Parathyroid adenoma (tissue), 2 donors: ENCODE data around the gene RGS1.

Source experiments
- H2AFZ ChIP-seq: fragments of 300-600 bp; sonication (generic); one replicate; pipeline ENCODE4 v1.7.0; 2017; ENCODE audit warnings: antibody characterized with exemption, mild to moderate bottlenecking
- H3K27ac ChIP-seq: fragments of 300-600 bp; sonication (generic); one replicate; pipeline ENCODE4 v1.7.0; 2017
- H3K27me3 ChIP-seq: fragments of 300-600 bp; sonication (generic); one replicate; pipeline ENCODE4 v1.7.0; 2017; ENCODE audit warnings: low read length; ENCODE audit not compliant: control insufficient read depth, insufficient read depth
- H3K36me3 ChIP-seq: fragments of 300-600 bp; sonication (generic); one replicate; pipeline ENCODE4 v1.7.0; 2017; ENCODE audit warnings: low read length; ENCODE audit not compliant: control insufficient read depth, insufficient read depth
- H3K4me1 ChIP-seq: fragments of 300-600 bp; sonication (generic); one replicate; pipeline ENCODE4 v1.7.0; 2017; ENCODE audit warnings: control low read depth
- H3K4me2 ChIP-seq: fragments of 300-600 bp; sonication (generic); one replicate; pipeline ENCODE4 v1.7.0; 2017; ENCODE audit warnings: low read length
- H3K4me3 ChIP-seq: fragments of 300-600 bp; sonication (generic); one replicate; pipeline ENCODE4 v1.7.0; 2017; ENCODE audit warnings: low read depth, low read length
- H3K79me2 ChIP-seq: fragments of 300-600 bp; sonication (generic); one replicate; pipeline ENCODE4 v1.7.0; 2017; ENCODE audit warnings: control low read depth
- H3K9ac ChIP-seq: fragments of 300-600 bp; sonication (generic); one replicate; pipeline ENCODE4 v1.7.0; 2017; ENCODE audit warnings: mild to moderate bottlenecking
- H3K9me3 ChIP-seq: fragments of 300-600 bp; sonication (generic); one replicate; pipeline ENCODE4 v1.7.0; 2017; ENCODE audit warnings: low read length; ENCODE audit not compliant: control insufficient read depth
- TF ChIP-seq, protein P1 (sequence below): fragments of 300-600 bp; sonication (generic); IDR thresholded peaks from one replicate; pipeline ENCODE4 v1.7.0; 2017; ENCODE audit warnings: antibody characterized with exemption, mild to moderate bottlenecking
- donor health status: primary hyperparathyroidism.

RGS1 gene

DNA sequence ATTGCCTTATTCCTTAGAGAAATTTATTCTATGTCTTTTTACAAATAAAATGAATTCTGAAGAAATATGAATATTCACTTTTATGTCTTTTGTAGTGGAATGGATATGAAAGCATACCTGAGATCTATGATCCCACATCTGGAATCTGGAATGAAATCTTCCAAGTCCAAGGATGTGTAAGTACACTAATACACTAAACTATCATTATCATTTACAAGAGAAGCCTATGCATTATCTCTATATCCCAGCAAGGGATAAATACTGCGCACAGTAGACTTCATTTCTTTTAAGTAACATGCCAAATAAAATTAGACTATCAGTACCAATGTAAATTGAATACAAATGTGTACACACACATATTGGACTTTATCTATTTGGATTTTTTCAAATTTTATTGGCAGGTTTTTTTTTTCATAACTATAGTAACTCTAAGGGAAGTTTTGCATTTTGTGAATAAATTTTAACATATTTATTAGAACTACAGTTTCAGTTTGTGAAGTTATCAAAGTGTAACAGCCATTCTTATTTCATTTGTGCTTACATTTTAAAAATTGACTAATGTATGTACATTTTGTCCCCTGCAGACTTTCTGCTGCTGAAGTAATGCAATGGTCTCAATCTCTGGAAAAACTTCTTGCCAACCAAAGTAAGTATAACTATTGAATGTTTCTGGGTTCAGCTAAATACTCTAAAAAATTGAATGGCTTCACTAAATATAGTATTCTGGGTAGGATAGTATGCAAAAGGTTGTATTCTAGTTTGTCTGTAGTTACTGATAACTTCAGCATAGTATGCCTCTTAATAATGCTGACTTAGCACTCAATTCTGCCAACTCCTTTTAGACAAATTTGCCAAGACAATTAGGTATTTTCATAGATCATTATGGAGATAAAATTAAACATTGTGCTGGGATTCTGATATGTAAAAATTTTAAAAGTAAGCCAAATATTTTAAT is 894 bp downstream of the RGS1 start:
- Histone ChIP-seq H3K9ac (no peak overlapping the region), H3K4me2 (no peak overlapping the region), H3K79me2 (no peaks in the 10 kb centered on the region), H2AFZ (no peak overlapping the region), H3K27ac (no peak overlapping the region), H3K4me3 (no peak overlapping the region), H3K27me3 (no peaks in the 10 kb centered on the region), H3K36me3 (no peaks in the 10 kb centered on the region), H3K9me3 (no peaks in the 10 kb centered on the region), H3K4me1 (no peaks in the 10 kb centered on the region)
- TF ChIP-seq, protein P1, sequence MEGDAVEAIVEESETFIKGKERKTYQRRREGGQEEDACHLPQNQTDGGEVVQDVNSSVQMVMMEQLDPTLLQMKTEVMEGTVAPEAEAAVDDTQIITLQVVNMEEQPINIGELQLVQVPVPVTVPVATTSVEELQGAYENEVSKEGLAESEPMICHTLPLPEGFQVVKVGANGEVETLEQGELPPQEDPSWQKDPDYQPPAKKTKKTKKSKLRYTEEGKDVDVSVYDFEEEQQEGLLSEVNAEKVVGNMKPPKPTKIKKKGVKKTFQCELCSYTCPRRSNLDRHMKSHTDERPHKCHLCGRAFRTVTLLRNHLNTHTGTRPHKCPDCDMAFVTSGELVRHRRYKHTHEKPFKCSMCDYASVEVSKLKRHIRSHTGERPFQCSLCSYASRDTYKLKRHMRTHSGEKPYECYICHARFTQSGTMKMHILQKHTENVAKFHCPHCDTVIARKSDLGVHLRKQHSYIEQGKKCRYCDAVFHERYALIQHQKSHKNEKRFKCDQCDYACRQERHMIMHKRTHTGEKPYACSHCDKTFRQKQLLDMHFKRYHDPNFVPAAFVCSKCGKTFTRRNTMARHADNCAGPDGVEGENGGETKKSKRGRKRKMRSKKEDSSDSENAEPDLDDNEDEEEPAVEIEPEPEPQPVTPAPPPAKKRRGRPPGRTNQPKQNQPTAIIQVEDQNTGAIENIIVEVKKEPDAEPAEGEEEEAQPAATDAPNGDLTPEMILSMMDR, result no peak

DNA sequence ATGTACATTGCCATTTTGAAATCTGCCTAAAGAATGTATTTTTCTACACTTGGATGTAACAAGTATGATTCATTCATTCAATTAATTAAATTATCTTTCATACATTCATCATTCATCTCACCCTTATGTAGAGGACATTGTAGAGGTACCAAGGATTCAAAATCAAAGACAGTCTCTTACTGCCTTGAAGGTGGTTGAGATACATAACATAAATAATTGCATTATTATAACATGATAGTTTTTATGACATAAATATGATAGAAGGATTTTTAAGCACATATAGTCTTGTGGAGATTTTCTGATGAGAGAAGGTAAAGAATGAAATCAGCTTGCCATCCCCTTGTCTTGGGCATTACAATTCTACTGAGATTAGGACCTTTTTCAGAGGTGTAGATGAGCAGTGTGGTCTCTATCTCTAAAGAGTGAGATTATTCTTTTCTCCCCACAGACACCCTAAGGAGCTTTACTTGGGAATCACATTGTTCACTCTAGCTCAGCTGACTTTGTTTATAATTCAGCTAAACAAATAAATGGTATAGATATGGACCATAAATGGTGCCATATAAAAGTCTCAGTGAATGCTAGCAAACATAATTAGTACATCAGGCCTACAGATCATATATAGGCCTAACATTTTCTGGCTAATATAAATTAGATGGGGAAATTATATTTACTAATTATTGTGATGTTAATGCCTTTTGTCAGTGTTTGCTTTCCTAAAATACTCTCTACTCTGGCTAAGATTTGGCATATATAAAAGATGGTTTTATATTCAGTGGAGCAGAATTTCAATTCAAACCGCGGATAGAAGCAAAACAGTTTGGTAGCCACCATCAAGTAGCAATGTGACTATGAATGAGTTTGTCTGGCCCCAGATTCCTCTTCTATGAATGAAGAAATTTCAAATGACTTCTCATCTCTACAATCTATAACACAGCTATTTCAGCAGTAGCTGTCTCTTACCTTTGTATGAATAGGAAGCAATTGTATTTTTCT is 1.9 kb downstream of the RGS1 start:
- Histone ChIP-seq H3K4me1 (no peaks in the 10 kb centered on the region), H3K4me3 (no peak overlapping the region), H3K79me2 (no peaks in the 10 kb centered on the region), H3K4me2 (no peak overlapping the region), H2AFZ (no peak overlapping the region), H3K27me3 (no peaks in the 10 kb centered on the region), H3K36me3 (no peaks in the 10 kb centered on the region), H3K27ac (no peak overlapping the region), H3K9me3 (no peaks in the 10 kb centered on the region), H3K9ac (no peak overlapping the region)
- TF ChIP-seq, protein P1, result no peak

DNA sequence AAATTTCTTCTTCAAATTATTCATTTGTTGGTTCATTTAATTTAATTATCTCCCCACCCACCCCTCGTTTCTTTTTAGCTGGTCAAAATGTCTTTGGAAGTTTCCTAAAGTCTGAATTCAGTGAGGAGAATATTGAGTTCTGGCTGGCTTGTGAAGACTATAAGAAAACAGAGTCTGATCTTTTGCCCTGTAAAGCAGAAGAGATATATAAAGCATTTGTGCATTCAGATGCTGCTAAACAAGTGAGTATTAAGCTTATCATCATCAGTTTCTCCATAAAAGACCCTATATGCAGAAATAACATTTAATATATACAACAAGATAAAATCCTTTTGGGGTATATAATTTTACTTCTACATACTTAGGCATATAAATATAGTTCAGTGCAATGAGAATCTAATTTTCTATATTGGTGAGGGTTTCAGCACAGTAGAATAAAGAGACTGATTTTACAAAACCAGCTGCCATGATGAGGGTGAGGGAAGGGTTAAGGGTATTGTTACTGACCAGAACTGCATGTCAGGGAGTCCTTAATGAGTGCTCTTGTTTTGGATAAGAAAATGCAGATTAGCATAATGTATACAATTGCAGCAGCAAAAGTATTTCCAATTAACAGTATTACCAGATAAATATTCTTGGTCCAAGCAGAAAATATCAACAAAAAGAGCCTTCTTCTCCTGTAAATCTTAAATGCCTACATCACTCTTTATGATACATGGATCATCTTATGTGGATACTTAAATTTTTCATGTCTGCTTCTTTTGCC is 2.8 kb downstream of the RGS1 start:
- Histone ChIP-seq H2AFZ (no peak overlapping the region), H3K27ac (no peak overlapping the region), H3K36me3 (no peaks in the 10 kb centered on the region), H3K4me2 (no peak overlapping the region), H3K4me1 (no peaks in the 10 kb centered on the region), H3K9ac (no peak overlapping the region), H3K4me3 (no peak overlapping the region), H3K27me3 (no peaks in the 10 kb centered on the region), H3K79me2 (no peaks in the 10 kb centered on the region), H3K9me3 (no peaks in the 10 kb centered on the region)
- TF ChIP-seq, protein P1, result no peak

- no peak overlapping the region for H3K4me3 ChIP-seq
- no peak overlapping the region for H3K9ac ChIP-seq
- TF ChIP-seq, protein P1, result no peak
- no peaks in the 10 kb centered on the region for H3K27me3 ChIP-seq
- H3K9me3 ChIP-seq, result no peaks in the 10 kb centered on the region
- H3K79me2 ChIP-seq, result no peaks in the 10 kb centered on the region
- no peak overlapping the region for H2AFZ ChIP-seq
- no peaks in the 10 kb centered on the region for H3K4me1 ChIP-seq
- H3K27ac ChIP-seq, result no peak overlapping the region
- H3K36me3 ChIP-seq, result no peaks in the 10 kb centered on the region
- H3K4me2 ChIP-seq, result no peak overlapping the region
Measured at GRCh38 chr1:192579010-192579738, 3.6 kb downstream of the RGS1 start.
